ENCODE measurements around the gene TRPT1.

TRPT1 gene

GRCh38 chr11:64198511-64198910, 27.5 kb downstream of the TRPT1 start:
- H3F3A ChIP-seq (ENCODE audit: insufficient read depth, low read length), result no peaks in the 10 kb centered on the region; the same call in 1 of the 2 replicates
- H4K20me1 ChIP-seq (ENCODE audit: insufficient read depth, low read length), result no peaks in the 10 kb centered on the region
- H3K9ac ChIP-seq (ENCODE audit: low read length), result no peak overlapping the region
- no peak overlapping the region for H3K4me3 ChIP-seq (ENCODE audit: low read depth, low read length, poor library complexity, severe bottlenecking)
- no peaks in the 10 kb centered on the region for H3K9me3 ChIP-seq (ENCODE audit: low read length)
- H3K27ac ChIP-seq (ENCODE audit: low read depth, low read length, poor library complexity, severe bottlenecking), result no peak overlapping the region
- TF ChIP-seq CTCF (IDR thresholded peaks at IDR 0.05; ENCODE audit: low read length), result no peak
- no peak for TF ChIP-seq EZH2 (IDR thresholded peaks at IDR 0.05; ENCODE audit: borderline replicate concordance, low read length)
- no peak overlapping the region for H3K4me2 ChIP-seq (ENCODE audit: low read length)
- H3K9me2 ChIP-seq (ENCODE audit: low read depth, low read length), result no peaks in the 10 kb centered on the region
- H3K79me2 ChIP-seq (ENCODE audit: insufficient read depth, low read length), result no peaks in the 10 kb centered on the region
- H3K36me3 ChIP-seq (ENCODE audit: insufficient read depth, low read length), result peaks cover 98% of the 10 kb centered on the region
- no peaks in the 10 kb centered on the region for H3K27me3 ChIP-seq (ENCODE audit: insufficient read depth, low read length)
- no peaks in the 10 kb centered on the region for H3K4me1 ChIP-seq (ENCODE audit: insufficient read depth, low read length, severe bottlenecking)
- H2AFZ ChIP-seq (ENCODE audit: low read length), result no peak overlapping the region

- H3K4me2 ChIP-seq (ENCODE audit: low read length), result no peak overlapping the region
- no peak overlapping the region for H3K9ac ChIP-seq (ENCODE audit: low read length)
- H3K27me3 ChIP-seq (ENCODE audit: insufficient read depth, low read length), result no peaks in the 10 kb centered on the region
- no peak for TF ChIP-seq CTCF (IDR thresholded peaks at IDR 0.05; ENCODE audit: low read length)
- no peak for TF ChIP-seq EZH2 (IDR thresholded peaks at IDR 0.05; ENCODE audit: borderline replicate concordance, low read length)
- no peaks in the 10 kb centered on the region; the same call in 1 of the 2 replicates for H3F3A ChIP-seq (ENCODE audit: insufficient read depth, low read length)
- H3K4me1 ChIP-seq (ENCODE audit: insufficient read depth, low read length, severe bottlenecking), result no peaks in the 10 kb centered on the region
- H3K36me3 ChIP-seq (ENCODE audit: insufficient read depth, low read length), result peaks cover 94% of the 10 kb centered on the region
- no peak overlapping the region for H2AFZ ChIP-seq (ENCODE audit: low read length)
- H3K4me3 ChIP-seq (ENCODE audit: low read depth, low read length, poor library complexity, severe bottlenecking), result no peak overlapping the region
- H3K27ac ChIP-seq (ENCODE audit: low read depth, low read length, poor library complexity, severe bottlenecking), result no peak overlapping the region
- H3K9me2 ChIP-seq (ENCODE audit: low read depth, low read length), result no peaks in the 10 kb centered on the region
- peaks cover 13% of the 10 kb centered on the region; the same call in 1 of the 2 replicates for H3K79me2 ChIP-seq (ENCODE audit: insufficient read depth, low read length)
- no peaks in the 10 kb centered on the region for H4K20me1 ChIP-seq (ENCODE audit: insufficient read depth, low read length)
- no peaks in the 10 kb centered on the region for H3K9me3 ChIP-seq (ENCODE audit: low read length)
Measured at GRCh38 chr11:64196626-64197025, 29.4 kb downstream of the TRPT1 start.

- no peaks in the 10 kb centered on the region for H3K4me1 ChIP-seq (ENCODE audit: insufficient read depth, low read length, severe bottlenecking)
- H3K4me2 ChIP-seq (ENCODE audit: low read length), result no peak overlapping the region
- no peak overlapping the region for H2AFZ ChIP-seq (ENCODE audit: low read length)
- H3K4me3 ChIP-seq (ENCODE audit: low read depth, low read length, poor library complexity, severe bottlenecking), result no peak overlapping the region
- H3K36me3 ChIP-seq (ENCODE audit: insufficient read depth, low read length), result peaks cover 79% of the 10 kb centered on the region
- peaks cover 13% of the 10 kb centered on the region for H3K79me2 ChIP-seq (ENCODE audit: insufficient read depth, low read length)
- no peaks in the 10 kb centered on the region for H3K9me3 ChIP-seq (ENCODE audit: low read length)
- no peak overlapping the region for H3K9ac ChIP-seq (ENCODE audit: low read length)
- H3K27me3 ChIP-seq (ENCODE audit: insufficient read depth, low read length), result no peaks in the 10 kb centered on the region
- H3F3A ChIP-seq (ENCODE audit: insufficient read depth, low read length), result no peaks in the 10 kb centered on the region; the same call in 1 of the 2 replicates
- H3K9me2 ChIP-seq (ENCODE audit: low read depth, low read length), result no peaks in the 10 kb centered on the region
- no peaks in the 10 kb centered on the region for H4K20me1 ChIP-seq (ENCODE audit: insufficient read depth, low read length)
- TF ChIP-seq CTCF (IDR thresholded peaks at IDR 0.05; ENCODE audit: low read length) (no peak), EZH2 (IDR thresholded peaks at IDR 0.05; ENCODE audit: borderline replicate concordance, low read length) (no peak)
- H3K27ac ChIP-seq (ENCODE audit: low read depth, low read length, poor library complexity, severe bottlenecking), result no peak overlapping the region
Measured at GRCh38 chr11:64192434-64192833, 33.6 kb downstream of the TRPT1 start.
